NCI-H2107 (cell line): Measurements from ENCODE around the gene MAP1S.

ENCODE experiments used
- DNase-seq: peaks from one replicate; lab custom pipeline; 2025; lab: John Stamatoyannopoulos, UW

MAP1S gene

GRCh38 chr19:17688853-17689595 lies 30.3 kb upstream of the MAP1S start:
- no peak for DNase-seq

DNA sequence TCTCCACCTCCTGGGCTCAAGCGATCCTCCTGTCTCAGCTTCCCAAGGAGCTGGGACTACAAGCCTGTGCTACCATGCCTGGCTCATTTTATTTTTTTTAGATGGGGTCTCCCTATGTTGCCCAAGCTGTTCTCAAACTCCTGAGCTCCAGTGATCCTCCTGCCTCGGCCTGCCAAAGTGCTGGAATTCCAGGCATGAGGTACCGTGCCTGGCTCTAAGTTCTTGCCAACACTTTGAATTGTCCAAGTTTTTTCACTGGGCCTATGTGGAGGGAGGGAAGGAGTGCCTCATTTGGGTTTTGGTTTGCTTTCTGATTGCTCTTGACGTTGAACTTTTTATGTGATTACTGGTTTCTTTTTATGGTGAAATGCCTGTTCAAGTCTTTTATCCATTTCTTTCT lies 26.7 kb upstream of the MAP1S start:
- no peak for DNase-seq

DNA sequence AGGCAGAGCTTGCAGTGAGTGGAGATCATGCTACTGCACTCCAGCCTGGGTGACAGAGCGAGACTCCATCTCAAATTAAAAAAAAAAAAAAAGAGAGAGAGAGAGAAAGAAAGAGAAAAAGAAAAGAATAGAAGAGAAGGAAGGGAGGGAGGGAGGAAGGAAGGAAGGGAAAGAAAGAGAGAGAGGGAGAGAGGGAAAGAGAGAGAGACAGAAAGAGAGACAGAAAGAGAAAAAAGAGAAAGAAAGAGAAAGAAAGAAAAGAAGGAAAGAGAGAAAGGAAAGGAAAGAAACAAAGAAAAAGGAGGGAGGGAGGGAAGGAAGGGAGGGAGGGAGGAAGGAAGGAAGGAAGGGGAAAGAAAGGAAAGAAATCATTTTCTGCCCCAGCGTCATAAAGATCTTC lies 24.1 kb upstream of the MAP1S start:
- DNase-seq: no peak

- DNase-seq: no peak
Observed at GRCh38 chr19:17703824-17704463, 15.3 kb upstream of the MAP1S start.

DNA sequence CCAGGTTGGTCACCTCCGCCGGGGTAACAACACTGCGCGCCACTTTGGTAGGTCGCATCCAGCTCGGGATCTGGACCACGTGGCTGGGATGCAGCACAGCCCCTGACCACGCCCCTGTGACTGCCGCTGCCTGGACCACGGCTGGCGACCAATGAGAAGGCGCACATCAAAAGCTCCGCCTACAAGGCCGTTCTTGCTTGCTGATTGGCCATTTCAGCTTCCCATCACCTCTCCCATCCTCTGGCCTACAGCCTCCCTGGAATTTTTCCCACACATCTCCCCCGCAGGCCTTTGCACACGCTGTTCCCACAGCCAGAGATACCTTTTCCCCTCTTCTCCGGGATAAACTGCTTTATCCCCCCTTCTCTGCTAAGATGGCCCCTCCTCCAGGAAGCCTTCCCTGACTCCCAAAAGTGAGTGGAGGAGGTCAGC lies 12.5 kb upstream of the MAP1S start:
- no peak for DNase-seq

DNA sequence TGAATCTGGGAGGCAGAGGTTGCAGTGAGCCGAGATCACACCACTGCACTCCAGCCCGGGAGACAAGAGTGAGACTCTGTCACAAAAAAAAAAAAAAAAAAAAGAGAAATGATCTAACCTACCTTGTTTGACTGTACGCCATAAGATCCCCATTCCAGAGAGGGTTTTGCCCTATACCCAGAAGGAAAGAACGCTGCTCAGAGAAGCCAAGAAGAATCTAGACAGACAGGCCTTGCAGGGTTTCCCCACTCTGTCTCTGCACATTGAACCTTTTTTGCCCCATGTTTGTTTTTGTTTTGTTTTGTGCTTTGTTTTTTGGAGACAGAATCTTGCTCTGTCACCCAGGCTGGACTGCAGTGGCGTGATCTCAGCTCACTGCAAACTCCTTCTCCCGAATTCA lies 7.4 kb upstream of the MAP1S start:
- no peak for DNase-seq

GRCh38 chr19:17716309-17716929 lies 2.9 kb upstream of the MAP1S start:
- DNase-seq: no peak

GRCh38 chr19:17718550-17718946 lies 732 bp upstream of the MAP1S start:
- no peak for DNase-seq

DNA sequence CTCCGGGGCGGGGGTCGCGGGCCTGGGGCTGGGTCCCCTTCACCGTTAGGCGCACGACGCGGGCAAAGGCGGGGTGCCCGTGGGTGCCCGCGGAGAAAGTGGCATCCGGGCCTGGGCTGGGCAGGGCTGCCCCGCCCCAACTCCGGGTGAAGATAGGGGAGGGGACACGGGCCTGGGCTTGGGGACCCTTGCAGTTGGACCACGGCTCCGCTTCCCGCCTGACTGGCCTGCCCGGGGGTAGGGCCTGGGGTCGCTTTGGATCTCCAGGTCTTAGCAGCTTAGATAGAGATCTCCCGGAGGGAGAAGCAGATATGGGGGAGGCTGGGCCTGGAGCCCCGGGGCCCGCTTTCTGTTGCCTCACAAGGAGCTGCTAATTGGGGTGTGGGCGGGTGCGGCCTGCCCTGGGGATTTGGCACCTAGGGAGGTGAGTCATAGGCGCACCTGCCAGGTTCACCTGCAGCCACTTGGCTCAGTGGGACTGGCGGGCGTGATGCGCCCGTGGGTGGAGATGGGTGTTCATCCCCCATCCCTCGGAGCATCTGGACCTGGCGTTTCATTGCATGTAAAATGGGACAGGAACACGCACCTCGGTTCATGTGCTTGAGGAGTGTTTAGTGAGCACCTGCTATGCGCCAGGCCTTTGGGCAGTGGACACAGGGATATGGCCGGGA lies 585 bp downstream of the MAP1S start:
- DNase-seq: peak; percentile 17

GRCh38 chr19:17720440-17720839 lies 1.2 kb downstream of the MAP1S start:
- no peak for DNase-seq

DNA sequence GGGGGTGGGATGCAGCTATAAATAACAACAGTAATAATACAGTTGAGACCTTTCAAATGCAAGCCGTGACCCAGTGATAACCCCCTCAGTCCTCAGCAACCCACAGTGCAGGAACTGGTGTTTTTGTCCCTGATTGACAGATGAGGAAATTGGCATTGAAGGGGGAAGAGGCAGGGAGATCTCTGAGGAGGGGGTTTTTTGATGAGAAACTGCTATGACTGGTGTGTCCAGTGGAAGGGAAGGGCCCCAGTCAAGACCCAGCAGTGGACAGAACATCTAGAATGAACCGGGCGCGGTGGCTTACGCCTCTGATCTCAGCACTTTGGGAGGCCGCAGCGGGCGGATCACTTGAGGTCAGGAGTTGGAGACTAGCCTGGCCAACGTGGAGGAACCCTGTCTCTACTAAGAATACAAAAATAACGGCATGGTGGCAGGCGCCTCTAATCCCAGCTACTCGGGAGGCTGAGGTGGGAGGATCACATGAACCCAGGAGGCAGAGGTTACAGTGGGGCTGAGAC lies 1.9 kb downstream of the MAP1S start:
- DNase-seq: no peak

DNA sequence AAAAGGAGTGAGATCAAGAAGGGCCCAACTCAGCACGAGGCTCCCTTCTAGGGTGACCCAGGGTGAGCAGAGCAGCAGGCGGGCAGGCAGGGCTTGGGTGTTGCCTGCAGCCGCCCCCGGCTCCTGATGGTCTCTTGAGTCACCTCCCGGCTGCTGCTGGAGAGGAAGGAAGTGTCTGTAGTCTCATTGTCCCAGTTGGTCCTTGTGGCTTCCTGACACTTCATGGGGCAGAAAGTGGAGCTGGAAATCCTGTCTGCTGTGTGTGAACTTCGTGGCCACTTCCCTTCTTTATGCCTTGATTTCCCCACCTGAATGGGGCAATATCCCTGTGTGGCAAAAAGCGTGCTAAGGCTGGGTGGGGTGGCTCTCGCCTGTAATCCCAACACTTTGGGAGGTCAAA lies 2.5 kb downstream of the MAP1S start:
- DNase-seq: no peak

GRCh38 chr19:17722655-17723240 lies 3.5 kb downstream of the MAP1S start:
- DNase-seq: no peak

GRCh38 chr19:17724655-17725054 lies 5.4 kb downstream of the MAP1S start:
- DNase-seq: no peak

DNA sequence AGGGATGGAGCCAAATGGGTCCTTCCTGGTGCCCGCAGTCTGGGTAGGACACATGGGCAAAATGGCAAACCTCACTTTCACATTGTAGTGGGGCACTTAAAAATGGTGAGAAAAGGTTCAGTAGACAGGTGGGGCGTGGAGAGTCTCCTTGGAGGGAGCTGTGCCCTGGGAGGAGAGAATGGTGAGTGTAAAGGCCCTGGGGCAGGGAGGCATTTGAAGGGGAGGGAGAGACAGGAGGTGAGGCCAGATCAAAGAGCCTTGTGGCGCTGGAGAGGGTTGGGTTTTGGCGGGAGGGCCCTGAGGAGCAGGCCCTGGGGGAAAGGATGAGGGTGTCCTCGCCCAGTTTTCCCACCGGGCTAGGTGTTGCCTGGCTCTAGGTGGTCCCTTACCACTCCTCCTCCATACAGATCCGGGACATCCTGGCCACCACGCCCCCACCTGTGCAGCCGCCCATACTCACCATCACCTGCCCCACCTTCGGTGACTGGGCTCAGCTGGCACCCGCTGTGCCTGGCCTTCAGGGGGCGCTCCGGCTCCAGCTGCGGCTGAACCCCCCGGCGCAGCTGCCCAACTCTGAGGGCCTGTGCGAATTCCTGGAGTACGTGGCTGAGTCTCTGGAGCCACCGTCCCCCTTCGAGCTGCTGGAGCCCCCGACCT lies 6.3 kb downstream of the MAP1S start:
- DNase-seq: no peak

DNA sequence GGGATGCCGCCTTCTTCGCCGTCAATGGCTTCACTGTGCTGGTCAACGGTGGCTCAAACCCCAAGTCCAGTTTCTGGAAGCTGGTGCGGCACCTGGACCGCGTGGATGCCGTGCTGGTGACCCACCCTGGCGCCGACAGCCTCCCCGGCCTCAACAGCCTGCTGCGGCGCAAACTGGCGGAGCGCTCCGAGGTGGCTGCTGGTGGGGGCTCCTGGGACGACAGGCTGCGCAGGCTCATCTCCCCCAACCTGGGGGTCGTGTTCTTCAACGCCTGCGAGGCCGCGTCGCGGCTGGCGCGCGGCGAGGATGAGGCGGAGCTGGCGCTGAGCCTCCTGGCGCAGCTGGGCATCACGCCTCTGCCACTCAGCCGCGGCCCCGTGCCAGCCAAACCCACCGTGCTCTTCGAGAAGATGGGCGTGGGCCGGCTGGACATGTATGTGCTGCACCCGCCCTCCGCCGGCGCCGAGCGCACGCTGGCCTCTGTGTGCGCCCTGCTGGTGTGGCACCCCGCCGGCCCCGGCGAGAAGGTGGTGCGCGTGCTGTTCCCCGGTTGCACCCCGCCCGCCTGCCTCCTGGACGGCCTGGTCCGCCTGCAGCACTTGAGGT lies 7.0 kb downstream of the MAP1S start:
- DNase-seq: no peak

GRCh38 chr19:17726964-17727773 lies 7.9 kb downstream of the MAP1S start:
- DNase-seq: no peak

- no peak for DNase-seq
Observed at GRCh38 chr19:17727843-17728242, 8.6 kb downstream of the MAP1S start.

GRCh38 chr19:17733127-17733526 lies 13.8 kb downstream of the MAP1S start:
- no peak for DNase-seq

DNA sequence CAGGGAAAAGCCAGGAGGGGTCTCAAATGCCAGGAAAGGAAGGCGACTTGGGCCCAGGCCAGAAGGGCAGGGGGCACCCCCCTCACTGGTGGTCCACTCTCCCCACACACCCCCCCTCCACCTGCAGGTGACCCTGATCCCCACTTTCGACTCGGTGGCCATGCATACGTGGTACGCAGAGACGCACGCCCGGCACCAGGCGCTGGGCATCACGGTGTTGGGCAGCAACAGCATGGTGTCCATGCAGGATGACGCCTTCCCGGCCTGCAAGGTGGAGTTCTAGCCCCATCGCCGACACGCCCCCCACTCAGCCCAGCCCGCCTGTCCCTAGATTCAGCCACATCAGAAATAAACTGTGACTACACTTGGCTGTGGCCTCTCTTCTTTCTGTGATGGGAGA lies 14.9 kb downstream of the MAP1S start:
- no peak for DNase-seq
